BLaER1 (cell line): ENCODE measurements around the gene MRO.
"Not testable (repeated sequence)": the region's sequence is repeated elsewhere in the genome, so short reads cannot be mapped to it uniquely, and the experiment has no call there.

Source experiments
- H3K27ac ChIP-seq: shearing (Covaris generic); formaldehyde crosslinking; 2 replicates; pipeline ENCODE4 v1.8.1; 2022
- H3K27me3 ChIP-seq: shearing (Covaris generic); formaldehyde crosslinking; 2 replicates; pipeline ENCODE4 v1.8.1; 2022
- H3K36me3 ChIP-seq: shearing (Covaris generic); formaldehyde crosslinking; 2 replicates; pipeline ENCODE4 v1.8.1; 2022
- H3K4me1 ChIP-seq: shearing (Covaris generic); formaldehyde crosslinking; 2 replicates; pipeline ENCODE4 v1.8.1; 2022
- H3K4me2 ChIP-seq: shearing (Covaris generic); formaldehyde crosslinking; 2 replicates; pipeline ENCODE4 v1.8.1; 2022
- H3K4me3 ChIP-seq: shearing (Covaris generic); formaldehyde crosslinking; 2 replicates; pipeline ENCODE4 v1.8.1; 2022
- H3K9ac ChIP-seq: shearing (Covaris generic); formaldehyde crosslinking; 2 replicates; pipeline ENCODE4 v1.8.1; 2022
- H3K9me3 ChIP-seq: shearing (Covaris generic); formaldehyde crosslinking; 2 replicates; pipeline ENCODE4 v1.8.1; 2022
- H4K20me1 ChIP-seq: shearing (Covaris generic); formaldehyde crosslinking; 2 replicates; pipeline ENCODE4 v1.8.1; 2022
- Cebpa-rat ChIP-seq: shearing (Covaris generic); IDR thresholded peaks from 2 replicates; pipeline ENCODE4 v1.8.1; 2022

Gene MRO

GRCh38 chr18:50839996-50840395 lies 20.2 kb upstream of the MRO start:
- Histone ChIP-seq H3K27me3 (no peaks in the 10 kb centered on the region), H3K36me3 (no peaks in the 10 kb centered on the region), H3K4me3 (no peak overlapping the region), H3K9ac (no peak overlapping the region), H4K20me1 (no peaks in the 10 kb centered on the region), H3K4me2 (no peak overlapping the region), H3K9me3 (no peaks in the 10 kb centered on the region), H3K27ac (no peak overlapping the region), H3K4me1 (peaks cover 17% of the 10 kb centered on the region)
- TF ChIP-seq Cebpa-rat: no peak

- no peaks in the 10 kb centered on the region for H4K20me1 ChIP-seq
- H3K27ac ChIP-seq: no peak overlapping the region
- no peaks in the 10 kb centered on the region for H3K36me3 ChIP-seq
- no peaks in the 10 kb centered on the region for H3K27me3 ChIP-seq
- no peak overlapping the region for H3K4me3 ChIP-seq
- no peak for TF ChIP-seq Cebpa-rat
- no peak overlapping the region for H3K9ac ChIP-seq
- H3K4me2 ChIP-seq: no peak overlapping the region
- peaks cover 17% of the 10 kb centered on the region for H3K4me1 ChIP-seq
- no peaks in the 10 kb centered on the region for H3K9me3 ChIP-seq
Observed at GRCh38 chr18:50839341-50839740, 19.5 kb upstream of the MRO start.

GRCh38 chr18:50836521-50836957 lies 16.7 kb upstream of the MRO start:
- Histone ChIP-seq H3K36me3 (no peaks in the 10 kb centered on the region), H3K4me2 (peak overlapping the region; percentile 53), H3K27me3 (no peaks in the 10 kb centered on the region), H3K4me3 (no peak overlapping the region), H3K9ac (no peak overlapping the region), H3K4me1 (peaks cover 17% of the 10 kb centered on the region), H3K9me3 (no peaks in the 10 kb centered on the region), H3K27ac (no peak overlapping the region), H4K20me1 (no peaks in the 10 kb centered on the region)
- TF ChIP-seq Cebpa-rat: no peak

GRCh38 chr18:50833496-50833895 lies 13.7 kb upstream of the MRO start:
- not testable (repeated sequence) for H3K9me3 ChIP-seq, H4K20me1 ChIP-seq, H3K36me3 ChIP-seq, H3K27me3 ChIP-seq, H3K4me2 ChIP-seq, H3K27ac ChIP-seq, H3K4me3 ChIP-seq, H3K9ac ChIP-seq
- peaks cover 17% of the 10 kb centered on the region for H3K4me1 ChIP-seq

GRCh38 chr18:50832754-50833153 lies 12.9 kb upstream of the MRO start:
- H3K36me3 ChIP-seq: no peaks in the 10 kb centered on the region
- H3K4me2 ChIP-seq: no peak overlapping the region
- H3K27ac ChIP-seq: no peak overlapping the region
- H3K9me3 ChIP-seq: no peaks in the 10 kb centered on the region
- H3K9ac ChIP-seq: no peak overlapping the region
- H4K20me1 ChIP-seq: no peaks in the 10 kb centered on the region
- H3K27me3 ChIP-seq: no peaks in the 10 kb centered on the region
- no peak for TF ChIP-seq Cebpa-rat
- H3K4me1 ChIP-seq: peaks cover 17% of the 10 kb centered on the region
- H3K4me3 ChIP-seq: no peak overlapping the region

- Histone ChIP-seq H3K9me3 (no peaks in the 10 kb centered on the region), H3K9ac (no peak overlapping the region), H3K4me1 (no peaks in the 10 kb centered on the region), H3K27me3 (no peaks in the 10 kb centered on the region), H3K36me3 (no peaks in the 10 kb centered on the region), H3K4me2 (no peak overlapping the region), H3K27ac (no peak overlapping the region), H3K4me3 (no peak overlapping the region), H4K20me1 (no peaks in the 10 kb centered on the region)
- no peak for TF ChIP-seq Cebpa-rat
Observed at GRCh38 chr18:50830544-50830943, 10.7 kb upstream of the MRO start.

GRCh38 chr18:50829644-50830043 lies 9.8 kb upstream of the MRO start:
- Histone ChIP-seq H3K27me3 (no peaks in the 10 kb centered on the region), H3K4me3 (no peak overlapping the region), H4K20me1 (no peaks in the 10 kb centered on the region), H3K9me3 (no peaks in the 10 kb centered on the region), H3K36me3 (no peaks in the 10 kb centered on the region), H3K4me2 (no peak overlapping the region), H3K9ac (no peak overlapping the region), H3K4me1 (no peaks in the 10 kb centered on the region), H3K27ac (no peak overlapping the region)
- no peak for TF ChIP-seq Cebpa-rat

- Histone ChIP-seq H3K36me3 (no peaks in the 10 kb centered on the region), H4K20me1 (no peaks in the 10 kb centered on the region), H3K4me3 (no peak overlapping the region), H3K27me3 (no peaks in the 10 kb centered on the region), H3K27ac (no peak overlapping the region), H3K4me1 (peaks cover 8% of the 10 kb centered on the region), H3K4me2 (no peak overlapping the region), H3K9ac (no peak overlapping the region), H3K9me3 (no peaks in the 10 kb centered on the region)
- TF ChIP-seq Cebpa-rat: no peak
Observed at GRCh38 chr18:50826027-50826426, 6.2 kb upstream of the MRO start.

- Histone ChIP-seq H3K36me3 (no peaks in the 10 kb centered on the region), H3K9me3 (no peaks in the 10 kb centered on the region), H3K27me3 (no peaks in the 10 kb centered on the region), H3K4me3 (no peak overlapping the region), H4K20me1 (no peaks in the 10 kb centered on the region), H3K4me2 (no peak overlapping the region), H3K4me1 (peaks cover 12% of the 10 kb centered on the region), H3K9ac (no peak overlapping the region), H3K27ac (no peak overlapping the region)
- no peak for TF ChIP-seq Cebpa-rat
Observed at GRCh38 chr18:50825621-50826020, 5.8 kb upstream of the MRO start.

GRCh38 chr18:50822756-50823155 lies 2.9 kb upstream of the MRO start:
- TF ChIP-seq Cebpa-rat: no peak
- peaks cover 33% of the 10 kb centered on the region for H3K4me1 ChIP-seq
- H3K9ac ChIP-seq: no peak overlapping the region
- no peak overlapping the region for H3K27ac ChIP-seq
- H3K4me3 ChIP-seq: no peak overlapping the region
- no peaks in the 10 kb centered on the region for H3K9me3 ChIP-seq
- H3K4me2 ChIP-seq: no peak overlapping the region
- no peaks in the 10 kb centered on the region for H4K20me1 ChIP-seq
- no peaks in the 10 kb centered on the region for H3K36me3 ChIP-seq
- 0 out of 2 replicates have a peak, but pooled peaks cover 5% of the 10 kb centered on the region for H3K27me3 ChIP-seq

GRCh38 chr18:50820901-50821520 lies 1.2 kb upstream of the MRO start:
- no peaks in the 10 kb centered on the region for H3K36me3 ChIP-seq
- no peak for TF ChIP-seq Cebpa-rat
- H3K4me3 ChIP-seq: 0 out of 2 replicates have a peak overlapping the region, but pooled peaks have one; percentile 10
- H3K9me3 ChIP-seq: no peaks in the 10 kb centered on the region
- H4K20me1 ChIP-seq: no peaks in the 10 kb centered on the region
- H3K4me2 ChIP-seq: peak overlapping the region; percentile 77
- H3K27ac ChIP-seq: 0 out of 2 replicates have a peak overlapping the region, but pooled peaks have one; percentile 14
- H3K9ac ChIP-seq: no peak overlapping the region
- H3K27me3 ChIP-seq: 0 out of 2 replicates have a peak, but pooled peaks cover 5% of the 10 kb centered on the region
- H3K4me1 ChIP-seq: peaks cover 51% of the 10 kb centered on the region
